Measurements from ENCODE around the gene PKNOX1.
"Not testable (repeated sequence)": the region's sequence is repeated elsewhere in the genome, so short reads cannot be mapped to it uniquely, and the experiment has no call there.

Gene PKNOX1

DNA sequence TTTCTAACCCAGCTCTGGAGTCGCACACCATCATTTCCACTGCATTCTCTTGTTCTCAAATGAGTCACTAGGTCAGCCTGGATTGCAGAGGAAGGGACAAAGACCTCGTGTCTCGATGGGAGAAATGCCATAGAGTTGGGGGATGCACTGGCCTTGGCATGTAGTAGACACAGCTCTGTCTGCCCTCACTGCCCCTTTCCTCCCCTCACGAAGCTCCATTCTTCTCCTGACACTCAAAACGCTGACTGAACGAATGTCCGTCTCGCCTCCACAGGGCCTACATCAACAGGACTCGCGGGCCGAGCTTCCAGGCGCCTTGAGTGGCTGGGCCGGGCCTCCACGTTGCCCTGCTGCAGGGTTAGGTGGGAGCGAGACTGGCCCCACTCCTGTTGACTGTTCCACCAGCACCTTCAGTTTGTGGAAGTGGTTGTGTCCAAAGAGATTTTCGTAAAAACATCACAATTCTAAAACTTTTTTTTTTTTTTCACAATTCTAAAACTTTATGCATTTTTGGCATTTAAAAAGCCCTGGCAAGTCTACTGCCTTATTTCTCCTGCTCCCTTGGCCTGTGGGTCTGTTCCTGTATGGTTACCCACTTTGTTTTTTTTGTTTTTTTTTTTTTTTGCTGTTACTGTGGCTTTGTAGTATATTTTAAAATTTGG lies 18.8 kb downstream of the PKNOX1 start:
- Histone ChIP-seq H3K27me3 (ENCODE audit: insufficient read depth, poor library complexity, severe bottlenecking) (no peaks in the 10 kb centered on the region), H3K4me3 (ENCODE audit: severe bottlenecking) (no peak overlapping the region), H3K27ac (ENCODE audit: poor library complexity, severe bottlenecking) (no peak overlapping the region), H3K4me1 (ENCODE audit: insufficient read depth, poor library complexity, severe bottlenecking) (peaks cover 5% of the 10 kb centered on the region), H3K36me3 (ENCODE audit: low read depth) (peaks cover 3% of the 10 kb centered on the region; the same call in 1 of the 2 replicates), H3K9me3 (ENCODE audit: severe bottlenecking) (peaks cover 2% of the 10 kb centered on the region)
- DNase-seq (ENCODE audit: low spot score) (no peak), ATAC-seq (ENCODE audit: low read depth) (no peak)
- TF ChIP-seq, protein P1, sequence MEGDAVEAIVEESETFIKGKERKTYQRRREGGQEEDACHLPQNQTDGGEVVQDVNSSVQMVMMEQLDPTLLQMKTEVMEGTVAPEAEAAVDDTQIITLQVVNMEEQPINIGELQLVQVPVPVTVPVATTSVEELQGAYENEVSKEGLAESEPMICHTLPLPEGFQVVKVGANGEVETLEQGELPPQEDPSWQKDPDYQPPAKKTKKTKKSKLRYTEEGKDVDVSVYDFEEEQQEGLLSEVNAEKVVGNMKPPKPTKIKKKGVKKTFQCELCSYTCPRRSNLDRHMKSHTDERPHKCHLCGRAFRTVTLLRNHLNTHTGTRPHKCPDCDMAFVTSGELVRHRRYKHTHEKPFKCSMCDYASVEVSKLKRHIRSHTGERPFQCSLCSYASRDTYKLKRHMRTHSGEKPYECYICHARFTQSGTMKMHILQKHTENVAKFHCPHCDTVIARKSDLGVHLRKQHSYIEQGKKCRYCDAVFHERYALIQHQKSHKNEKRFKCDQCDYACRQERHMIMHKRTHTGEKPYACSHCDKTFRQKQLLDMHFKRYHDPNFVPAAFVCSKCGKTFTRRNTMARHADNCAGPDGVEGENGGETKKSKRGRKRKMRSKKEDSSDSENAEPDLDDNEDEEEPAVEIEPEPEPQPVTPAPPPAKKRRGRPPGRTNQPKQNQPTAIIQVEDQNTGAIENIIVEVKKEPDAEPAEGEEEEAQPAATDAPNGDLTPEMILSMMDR (IDR thresholded peaks at IDR 0.05; ENCODE audit: poor library complexity, severe bottlenecking), result no peak

DNA sequence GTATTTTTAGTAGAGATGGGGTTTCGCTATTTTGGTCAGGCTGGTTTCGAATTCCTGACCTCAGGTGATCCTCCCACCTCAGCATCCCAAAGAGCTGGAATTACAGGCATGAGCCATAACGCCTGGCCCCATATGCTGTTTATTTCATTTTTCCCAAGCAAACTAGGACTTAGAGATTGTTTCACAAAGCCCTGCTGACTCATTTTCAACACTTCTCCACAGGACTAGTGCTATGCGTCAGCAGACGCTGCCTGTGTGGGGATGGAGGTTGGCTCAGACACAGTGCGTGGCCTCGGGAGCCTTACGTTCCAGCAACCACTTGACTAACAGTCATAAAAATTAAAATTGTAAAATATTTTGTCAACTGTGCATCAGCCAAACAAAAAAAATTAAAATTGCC lies 22.7 kb downstream of the PKNOX1 start:
- ATAC-seq (ENCODE audit: low read depth), result no peak
- DNase-seq (ENCODE audit: low spot score), result no peak
- peaks cover under 1% of the 10 kb centered on the region; the same call in 1 of the 2 replicates for H3K36me3 ChIP-seq (ENCODE audit: low read depth)
- H3K9me3 ChIP-seq (ENCODE audit: severe bottlenecking), result peaks cover 5% of the 10 kb centered on the region
- H3K4me3 ChIP-seq (ENCODE audit: severe bottlenecking), result no peak overlapping the region
- H3K27ac ChIP-seq (ENCODE audit: poor library complexity, severe bottlenecking), result no peak overlapping the region
- TF ChIP-seq, protein P1 (IDR thresholded peaks at IDR 0.05; ENCODE audit: poor library complexity, severe bottlenecking), result no peak
- H3K4me1 ChIP-seq (ENCODE audit: insufficient read depth, poor library complexity, severe bottlenecking), result peaks cover 2% of the 10 kb centered on the region
- H3K27me3 ChIP-seq (ENCODE audit: insufficient read depth, poor library complexity, severe bottlenecking), result no peaks in the 10 kb centered on the region

DNA sequence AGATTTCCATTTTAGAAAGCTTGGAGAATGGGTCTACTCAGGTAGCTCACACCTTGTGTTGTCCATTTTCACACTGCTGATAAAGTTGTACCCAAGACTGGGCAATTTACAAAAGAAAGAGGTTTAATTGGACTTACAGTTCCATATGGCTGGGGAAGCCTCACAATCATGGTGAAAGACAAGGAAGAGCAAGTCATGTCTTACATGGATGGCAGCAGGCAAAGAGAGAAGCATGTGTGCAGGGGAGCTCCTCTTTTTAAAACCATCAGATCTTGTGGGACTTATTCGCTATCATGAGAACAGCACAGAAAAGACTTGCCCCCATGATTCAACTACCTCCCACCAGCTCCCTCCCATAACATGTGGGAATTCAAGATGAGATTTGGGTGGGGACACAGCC lies 23.6 kb downstream of the PKNOX1 start:
- not testable (repeated sequence) for DNase-seq (ENCODE audit: low spot score); H3K36me3 ChIP-seq (ENCODE audit: low read depth); H3K27me3 ChIP-seq (ENCODE audit: insufficient read depth, poor library complexity, severe bottlenecking); H3K27ac ChIP-seq (ENCODE audit: poor library complexity, severe bottlenecking); ATAC-seq (ENCODE audit: low read depth); H3K4me1 ChIP-seq (ENCODE audit: insufficient read depth, poor library complexity, severe bottlenecking); H3K4me3 ChIP-seq (ENCODE audit: severe bottlenecking); H3K9me3 ChIP-seq (ENCODE audit: severe bottlenecking)

DNA sequence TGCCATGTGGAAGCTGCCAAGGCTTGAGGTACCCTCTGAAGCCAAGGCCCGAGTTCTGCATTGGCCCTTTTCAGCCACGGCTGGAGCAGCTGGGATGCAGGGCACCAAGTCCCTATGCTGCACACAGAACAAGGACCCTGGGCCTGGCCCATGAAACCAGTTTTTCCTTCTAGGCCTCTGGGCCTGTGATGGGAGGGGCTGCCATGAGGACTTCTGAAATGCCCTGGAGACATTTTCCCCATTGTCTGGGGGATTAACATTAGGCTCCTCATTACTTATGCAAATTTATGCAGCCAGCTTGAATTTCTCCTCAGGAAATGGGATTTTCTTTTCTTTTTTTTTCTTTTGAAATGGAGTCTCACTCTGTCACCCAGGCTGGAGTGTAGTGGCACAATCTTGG lies 24.8 kb downstream of the PKNOX1 start:
- not testable (repeated sequence) for ATAC-seq (ENCODE audit: low read depth)

DNA sequence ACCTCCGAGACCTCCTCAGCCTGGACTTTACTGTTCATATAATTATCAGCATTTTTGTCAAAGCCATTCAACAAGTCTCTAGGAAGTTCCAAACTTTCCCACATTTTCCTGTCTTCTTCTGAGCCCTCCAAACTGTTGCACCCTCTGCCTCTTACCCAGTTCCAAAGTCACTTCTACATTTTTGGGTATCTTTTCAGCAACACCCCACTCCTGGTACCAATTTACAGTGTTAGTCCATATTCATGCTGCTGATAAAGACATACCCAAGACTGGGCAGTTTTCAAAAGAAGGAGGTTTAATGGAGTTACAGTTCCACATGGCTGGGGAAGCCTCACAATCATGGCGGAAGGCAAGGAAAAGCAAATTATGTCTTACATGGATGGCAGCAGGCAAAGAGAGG lies 25.7 kb downstream of the PKNOX1 start:
- not testable (repeated sequence) for H3K9me3 ChIP-seq (ENCODE audit: severe bottlenecking); H3K27me3 ChIP-seq (ENCODE audit: insufficient read depth, poor library complexity, severe bottlenecking); ATAC-seq (ENCODE audit: low read depth); H3K27ac ChIP-seq (ENCODE audit: poor library complexity, severe bottlenecking); H3K4me3 ChIP-seq (ENCODE audit: severe bottlenecking); H3K36me3 ChIP-seq (ENCODE audit: low read depth); DNase-seq (ENCODE audit: low spot score); H3K4me1 ChIP-seq (ENCODE audit: insufficient read depth, poor library complexity, severe bottlenecking)

More for the DNA sequence above, 24.8 kb downstream of the PKNOX1 start:
- not testable (repeated sequence) for H3K4me1 ChIP-seq (ENCODE audit: insufficient read depth, poor library complexity, severe bottlenecking); DNase-seq (ENCODE audit: low spot score); H3K27ac ChIP-seq (ENCODE audit: poor library complexity, severe bottlenecking); H3K36me3 ChIP-seq (ENCODE audit: low read depth); H3K9me3 ChIP-seq (ENCODE audit: severe bottlenecking); H3K27me3 ChIP-seq (ENCODE audit: insufficient read depth, poor library complexity, severe bottlenecking); H3K4me3 ChIP-seq (ENCODE audit: severe bottlenecking)

DNA sequence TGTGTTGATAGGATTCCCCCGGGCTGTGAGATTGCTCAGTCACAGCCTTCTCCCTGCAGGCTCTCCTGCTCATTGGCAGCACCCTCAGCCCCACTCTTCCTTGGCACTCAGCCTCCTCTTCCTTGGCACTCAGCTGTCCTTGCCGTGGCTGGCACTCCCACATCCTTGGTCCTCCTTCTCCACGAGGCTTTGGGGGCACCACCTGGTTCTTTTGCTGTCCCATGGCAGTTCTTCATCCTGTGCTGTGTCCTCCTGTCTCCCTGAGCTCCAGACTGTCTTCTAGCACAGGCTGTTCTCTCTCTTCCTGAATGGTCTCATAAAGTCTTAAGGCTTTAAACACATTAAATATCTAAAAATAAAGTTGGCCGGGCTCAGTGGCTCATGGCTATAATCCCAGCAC lies 27.0 kb downstream of the PKNOX1 start:
- Histone ChIP-seq H3K36me3 (ENCODE audit: low read depth) (peaks cover 6% of the 10 kb centered on the region), H3K27me3 (ENCODE audit: insufficient read depth, poor library complexity, severe bottlenecking) (no peaks in the 10 kb centered on the region), H3K27ac (ENCODE audit: poor library complexity, severe bottlenecking) (no peak overlapping the region), H3K9me3 (ENCODE audit: severe bottlenecking) (peaks cover 5% of the 10 kb centered on the region), H3K4me3 (ENCODE audit: severe bottlenecking) (no peak overlapping the region), H3K4me1 (ENCODE audit: insufficient read depth, poor library complexity, severe bottlenecking) (no peaks in the 10 kb centered on the region)
- peak; percentile 31; the same call in 1 of the 3 replicates for ATAC-seq (ENCODE audit: low read depth)
- TF ChIP-seq, protein P1 (IDR thresholded peaks at IDR 0.05; ENCODE audit: poor library complexity, severe bottlenecking), result no peak
- DNase-seq (ENCODE audit: low spot score), result no peak

Data from RWPE2 (cell line).